Stimulated activated CD4-positive, alpha-beta T cell treated with anti-CD3 and anti-CD28 coated beads, TNF-alpha, amount 100 ng/mL, for 48 hours (primary cell): ENCODE results near the gene NFIL3.
"Not testable (repeated sequence)": the region's sequence is repeated elsewhere in the genome, so short reads cannot be mapped to it uniquely, and the experiment has no call there.

ENCODE experiments used
- DNase-seq, 3 donors: peaks; one replicate each; pipeline ENCODE4 v3.0.0-alpha.2; 2020; ENCODE audit warnings: low read depth in 3 of 3

The NFIL3 gene

GRCh38 chr9:91423785-91424402 is at the start of gene NFIL3:
TSS of gene NFIL3 (minus strand) at chr9:91423832. CDS start at chr9:91410734, 13,098 bp downstream.
- DNase-seq: peak in 2 of 3 donors; percentile 47 to 70

- DNase-seq: not testable (repeated sequence)
Observed at GRCh38 chr9:91471524-91471923, 47.9 kb upstream of the NFIL3 start.

DNA sequence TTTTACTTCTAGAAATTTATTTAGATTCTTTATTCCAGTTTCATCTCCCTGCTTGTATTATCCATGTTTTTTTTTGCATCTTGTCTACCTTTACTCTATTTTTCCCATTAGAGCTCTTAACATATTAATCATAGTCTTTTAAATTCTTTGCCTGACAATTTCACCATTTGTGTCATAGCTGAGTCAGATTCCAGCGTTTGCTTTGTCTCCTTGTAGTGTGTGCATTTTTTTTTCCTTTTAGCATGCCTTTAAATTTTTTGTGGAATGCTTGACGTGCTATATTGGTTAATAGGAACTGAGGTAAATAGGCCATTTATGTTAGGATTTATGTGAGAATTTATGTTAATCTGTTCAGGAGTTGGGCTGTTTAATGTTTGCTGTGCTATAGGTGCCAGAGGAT is 41.8 kb upstream of the NFIL3 start:
- DNase-seq: no peak

- no peak for DNase-seq
Observed at GRCh38 chr9:91458906-91459305, 35.3 kb upstream of the NFIL3 start.

DNA sequence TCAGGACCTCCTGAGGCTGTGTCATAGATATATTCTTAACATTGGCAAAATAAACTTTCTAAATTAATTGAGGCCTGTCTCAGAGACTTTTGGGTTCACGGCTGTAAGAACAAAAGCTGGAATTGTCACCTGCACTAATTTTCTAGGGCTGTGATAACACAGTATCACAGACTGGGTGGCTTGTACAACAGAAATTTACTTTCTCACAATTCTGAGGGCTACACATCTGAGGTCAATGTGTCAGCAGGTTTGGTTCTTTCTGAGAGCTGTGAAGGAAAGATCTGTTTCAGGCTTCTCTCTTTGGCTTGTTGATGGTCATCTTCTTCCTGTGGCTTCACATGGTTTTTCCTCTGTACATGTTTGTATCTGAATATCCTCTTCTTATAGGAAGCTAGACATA is 29.2 kb upstream of the NFIL3 start:
- no peak for DNase-seq

DNA sequence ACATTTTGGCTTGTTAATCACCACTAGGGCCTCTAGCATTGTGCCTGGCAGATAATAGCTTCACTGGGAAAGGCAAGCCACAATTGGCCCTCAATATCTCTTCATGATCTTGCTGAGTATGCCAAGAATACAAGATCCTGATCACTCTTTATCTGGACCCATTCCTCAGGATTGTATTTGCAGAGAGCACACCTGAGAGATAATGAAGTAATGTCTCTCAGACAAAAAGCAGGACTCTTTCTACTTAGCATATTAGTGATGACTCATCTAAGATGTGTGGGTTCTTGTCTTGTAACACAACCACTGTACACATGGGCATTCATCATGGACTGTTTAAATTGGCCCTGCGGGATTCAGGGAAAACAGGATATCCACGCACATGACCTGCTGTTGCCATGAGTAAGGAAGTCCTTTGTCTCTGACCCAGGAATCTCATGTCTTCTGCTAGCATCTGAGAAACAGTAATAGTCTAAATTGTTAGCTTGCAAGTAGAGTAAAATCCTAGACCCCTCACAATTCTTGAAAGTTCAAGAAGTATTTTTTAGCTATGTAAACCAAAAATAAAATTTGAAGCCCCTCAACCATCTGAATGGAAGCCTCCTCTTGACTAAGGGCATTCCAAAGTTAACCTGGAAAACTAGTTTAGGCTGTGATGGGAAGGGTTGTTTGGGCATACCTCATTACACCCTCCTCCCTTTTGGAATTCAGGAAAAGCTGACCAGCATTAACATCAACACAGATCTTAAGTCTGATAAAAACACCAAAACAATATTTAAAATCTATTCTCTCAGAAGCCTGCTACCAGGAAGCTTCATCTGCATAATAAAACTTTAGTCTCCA is 28.0 kb upstream of the NFIL3 start:
- no peak for DNase-seq

DNA sequence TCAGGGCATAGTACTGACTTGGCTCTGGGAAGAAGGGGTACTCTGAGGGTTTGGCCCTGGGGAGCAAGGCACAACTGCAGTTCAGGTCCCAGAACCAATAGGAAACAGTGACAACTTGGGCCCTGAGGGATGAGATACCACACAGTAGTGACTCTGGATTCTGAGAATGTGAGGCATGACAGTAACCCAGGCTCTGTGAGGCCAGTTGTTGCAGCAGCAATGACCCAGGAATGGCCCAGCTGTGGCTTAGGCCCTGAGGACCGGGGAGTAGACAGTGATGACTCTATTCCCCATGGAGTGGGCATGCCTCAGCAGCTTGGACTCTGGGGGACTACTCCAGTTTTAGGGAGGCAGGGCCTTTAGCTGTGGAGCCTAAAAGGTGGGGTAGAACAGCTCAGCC is 21.5 kb upstream of the NFIL3 start:
- no peak for DNase-seq

DNA sequence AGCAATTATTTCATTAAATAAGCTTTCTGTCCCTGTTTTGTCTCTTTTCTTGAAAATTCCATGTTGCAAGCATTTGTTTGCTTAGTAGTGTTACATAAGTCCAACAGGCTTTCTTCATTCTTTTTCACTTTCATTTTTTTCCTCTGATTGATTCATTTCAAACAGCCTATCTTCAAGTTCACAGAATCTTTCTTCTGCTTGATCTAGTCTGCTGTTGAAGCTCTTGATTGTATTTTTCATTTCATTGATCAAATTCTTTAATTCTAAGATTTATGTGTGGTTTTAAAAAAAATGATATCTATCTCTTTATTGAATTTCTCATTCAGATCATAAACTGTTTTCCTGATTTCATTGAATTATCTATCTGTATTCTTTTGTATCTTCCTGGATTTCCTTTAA is 20.4 kb upstream of the NFIL3 start:
- no peak for DNase-seq

DNA sequence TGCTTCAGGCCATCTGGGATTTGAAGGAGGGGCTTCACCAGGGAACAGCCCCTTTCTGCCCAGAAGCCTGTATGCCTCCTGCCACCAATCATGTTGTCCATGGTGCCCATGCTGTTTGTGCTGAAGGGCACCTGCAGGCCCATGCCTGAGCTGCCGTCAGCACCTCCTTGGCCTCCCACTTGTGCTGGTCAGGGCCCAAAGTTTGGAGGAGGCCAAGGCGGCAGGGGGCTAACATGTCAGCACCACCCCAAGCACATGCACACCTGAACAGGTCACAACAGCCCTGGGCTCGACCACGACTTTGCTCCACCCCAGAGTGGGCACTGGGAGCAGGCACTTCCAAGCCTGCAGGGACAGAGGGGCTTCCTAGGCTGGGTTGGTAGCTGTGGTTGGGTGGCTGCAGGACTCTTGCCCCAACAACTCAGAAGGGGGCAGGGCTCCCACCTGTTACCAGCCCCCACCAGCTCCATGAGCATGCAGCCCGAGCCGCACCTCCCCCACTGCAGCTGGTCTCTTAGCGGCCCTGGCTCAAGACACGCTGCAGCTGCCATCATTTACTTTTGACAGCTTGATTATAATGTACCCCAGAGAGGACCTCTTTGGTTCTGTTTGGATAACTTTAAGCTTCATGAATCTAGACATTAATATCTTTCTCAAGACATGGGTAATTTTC is 19.8 kb upstream of the NFIL3 start:
- DNase-seq: no peak

- DNase-seq: no peak
Observed at GRCh38 chr9:91436841-91437240, 13.2 kb upstream of the NFIL3 start.

GRCh38 chr9:91433180-91433579 is 9.5 kb upstream of the NFIL3 start:
- no peak for DNase-seq

GRCh38 chr9:91431485-91431884 is 7.9 kb upstream of the NFIL3 start:
- DNase-seq: no peak

DNA sequence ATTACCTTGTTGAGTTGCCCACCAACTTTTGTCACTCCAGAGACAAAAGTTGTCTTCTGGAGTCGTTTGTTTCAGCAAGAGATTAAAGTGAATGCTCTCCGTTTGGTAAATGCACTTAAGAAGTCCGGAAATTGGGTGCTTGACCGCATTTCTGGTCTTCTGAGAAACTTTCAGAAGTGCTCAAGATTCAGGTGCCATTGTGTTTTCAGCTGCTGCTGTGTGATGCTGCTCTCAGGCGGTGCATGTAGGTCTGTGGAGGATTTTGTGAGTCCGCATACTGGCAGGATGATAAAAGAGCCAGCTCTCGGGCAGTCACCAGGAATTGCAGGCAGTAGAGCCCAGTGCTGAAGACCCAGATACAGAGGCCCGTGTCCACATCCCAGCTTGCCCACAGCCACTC is 5.9 kb upstream of the NFIL3 start:
- DNase-seq: no peak

- DNase-seq: no peak
Observed at GRCh38 chr9:91428927-91429351, 5.3 kb upstream of the NFIL3 start.

- DNase-seq: no peak
Observed at GRCh38 chr9:91428436-91428835, 4.8 kb upstream of the NFIL3 start.

GRCh38 chr9:91427873-91428272 is 4.2 kb upstream of the NFIL3 start:
- DNase-seq: no peak

GRCh38 chr9:91426123-91426745 is 2.6 kb upstream of the NFIL3 start:
- DNase-seq: no peak

GRCh38 chr9:91425271-91425670 is 1.6 kb upstream of the NFIL3 start:
- no peak for DNase-seq

- peak in 2 of 3 donors; percentile 61 to 73 for DNase-seq
Observed at GRCh38 chr9:91424403-91425176, 958 bp upstream of the NFIL3 start.

GRCh38 chr9:91422758-91423711 is 597 bp downstream of the NFIL3 start:
- DNase-seq: peak in 1 of 3 donors; percentile 33
